ENCODE data around the gene AGO4. TPM values are rescaled to one million over a fixed set of nuclear protein-coding genes. Genes with fewer than 3 reads are reported as not detected.

Gene AGO4
- total RNA-seq, 2 donors from 2014 or later: 5.9 to 8.1 TPM

- Mint-ChIP-seq H3K36me3 (ENCODE audit: low read depth) (peaks cover 80% of the 10 kb centered on the region), H3K27ac (no peak overlapping the region), H3K4me3 (no peak overlapping the region), H3K4me1 (no peaks in the 10 kb centered on the region), H3K9me3 (no peaks in the 10 kb centered on the region), H3K27me3 (no peaks in the 10 kb centered on the region)
- no peak for ATAC-seq (replicated peaks)
Observed at GRCh38 chr1:35838693-35839245, 31.0 kb downstream of the AGO4 start.

DNA sequence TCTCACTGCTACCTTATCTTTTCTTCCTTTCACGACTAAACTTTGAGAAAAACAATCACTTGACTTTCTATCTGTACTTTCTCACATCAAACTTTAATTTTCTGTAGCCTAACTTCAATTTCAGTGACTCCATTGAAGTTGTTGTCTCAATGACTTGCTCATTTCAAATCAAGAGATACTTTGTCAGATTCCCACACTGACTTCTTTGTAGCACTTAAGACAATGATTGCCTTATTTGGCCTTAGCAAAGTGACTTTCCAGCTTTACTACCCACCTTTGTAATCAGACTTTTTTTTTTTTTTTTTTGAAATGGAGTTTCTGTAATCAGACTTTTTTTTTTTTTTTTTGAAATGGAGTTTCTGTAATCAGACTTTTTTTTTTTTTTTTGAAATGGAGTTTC is 37.0 kb downstream of the AGO4 start:
- H3K27me3 Mint-ChIP-seq: no peaks in the 10 kb centered on the region
- peaks cover 47% of the 10 kb centered on the region for H3K36me3 Mint-ChIP-seq (ENCODE audit: low read depth)
- no peaks in the 10 kb centered on the region for H3K4me1 Mint-ChIP-seq
- H3K9me3 Mint-ChIP-seq: no peaks in the 10 kb centered on the region
- no peak overlapping the region for H3K4me3 Mint-ChIP-seq
- H3K27ac Mint-ChIP-seq: no peak overlapping the region
- no peak for ATAC-seq (replicated peaks)

GRCh38 chr1:35845766-35846165 is 38.0 kb downstream of the AGO4 start:
- Mint-ChIP-seq H3K9me3 (no peaks in the 10 kb centered on the region), H3K36me3 (ENCODE audit: low read depth) (peaks cover 54% of the 10 kb centered on the region), H3K4me1 (no peaks in the 10 kb centered on the region), H3K27ac (no peak overlapping the region), H3K4me3 (no peak overlapping the region), H3K27me3 (no peaks in the 10 kb centered on the region)
- ATAC-seq (replicated peaks): no peak

GRCh38 chr1:35847935-35848565 is 40.2 kb downstream of the AGO4 start:
- H3K36me3 Mint-ChIP-seq (ENCODE audit: low read depth): peaks cover 51% of the 10 kb centered on the region
- H3K4me1 Mint-ChIP-seq: no peaks in the 10 kb centered on the region
- no peaks in the 10 kb centered on the region for H3K27me3 Mint-ChIP-seq
- H3K27ac Mint-ChIP-seq: no peak overlapping the region
- no peaks in the 10 kb centered on the region for H3K9me3 Mint-ChIP-seq
- no peak for ATAC-seq (replicated peaks)
- no peak overlapping the region for H3K4me3 Mint-ChIP-seq

DNA sequence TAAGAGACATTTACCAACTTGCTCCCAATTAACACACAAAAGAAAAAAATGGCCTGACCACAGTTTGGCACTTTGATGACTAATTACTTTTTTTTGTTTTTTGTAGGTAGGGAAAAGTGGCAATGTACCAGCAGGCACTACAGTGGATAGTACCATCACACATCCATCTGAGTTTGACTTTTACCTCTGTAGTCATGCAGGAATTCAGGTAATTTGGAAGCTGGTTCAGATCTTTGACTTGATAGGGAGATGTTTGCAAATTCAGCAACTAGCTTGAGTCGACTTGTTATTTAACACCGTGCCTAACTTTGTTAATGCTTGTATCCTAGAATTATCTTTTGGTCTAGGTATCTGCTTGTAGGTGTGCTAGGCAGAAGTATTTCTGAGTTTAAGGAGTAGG is 42.2 kb downstream of the AGO4 start:
- no peak overlapping the region for H3K27ac Mint-ChIP-seq
- peaks cover 57% of the 10 kb centered on the region for H3K36me3 Mint-ChIP-seq (ENCODE audit: low read depth)
- H3K27me3 Mint-ChIP-seq: no peaks in the 10 kb centered on the region
- H3K4me1 Mint-ChIP-seq: no peaks in the 10 kb centered on the region
- H3K4me3 Mint-ChIP-seq: no peak overlapping the region
- H3K9me3 Mint-ChIP-seq: no peaks in the 10 kb centered on the region
- ATAC-seq (replicated peaks): no peak

DNA sequence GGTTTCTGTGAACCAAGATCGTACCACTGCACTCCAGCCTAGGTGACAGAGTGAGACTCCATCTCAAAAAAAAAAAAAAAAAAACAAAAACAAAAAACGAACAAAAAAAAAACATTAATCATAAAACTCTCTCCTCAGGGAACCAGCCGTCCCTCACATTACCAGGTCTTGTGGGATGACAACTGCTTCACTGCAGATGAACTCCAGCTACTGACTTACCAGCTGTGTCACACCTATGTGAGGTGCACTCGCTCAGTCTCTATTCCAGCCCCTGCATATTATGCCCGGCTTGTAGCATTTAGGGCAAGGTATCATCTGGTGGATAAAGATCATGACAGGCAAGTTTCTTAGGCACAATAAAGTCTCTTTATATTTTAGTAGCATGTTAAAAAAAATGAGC is 42.9 kb downstream of the AGO4 start:
- Mint-ChIP-seq H3K4me1 (no peaks in the 10 kb centered on the region), H3K27me3 (no peaks in the 10 kb centered on the region), H3K36me3 (ENCODE audit: low read depth) (peaks cover 59% of the 10 kb centered on the region), H3K9me3 (no peaks in the 10 kb centered on the region), H3K27ac (no peak overlapping the region), H3K4me3 (no peak overlapping the region)
- no peak for ATAC-seq (replicated peaks)

- H3K9me3 Mint-ChIP-seq: no peaks in the 10 kb centered on the region
- ATAC-seq (replicated peaks): no peak
- H3K27me3 Mint-ChIP-seq: no peaks in the 10 kb centered on the region
- H3K4me3 Mint-ChIP-seq: no peak overlapping the region
- H3K27ac Mint-ChIP-seq: no peak overlapping the region
- peaks cover 63% of the 10 kb centered on the region for H3K36me3 Mint-ChIP-seq (ENCODE audit: low read depth)
- no peaks in the 10 kb centered on the region for H3K4me1 Mint-ChIP-seq
Observed at GRCh38 chr1:35851132-35851869, 43.5 kb downstream of the AGO4 start.

GRCh38 chr1:35852241-35852640 is 44.4 kb downstream of the AGO4 start:
- no peak for ATAC-seq (replicated peaks)
- Mint-ChIP-seq H3K36me3 (ENCODE audit: low read depth) (peaks cover 66% of the 10 kb centered on the region), H3K4me3 (no peak overlapping the region), H3K27ac (no peak overlapping the region), H3K27me3 (no peaks in the 10 kb centered on the region), H3K4me1 (no peaks in the 10 kb centered on the region), H3K9me3 (no peaks in the 10 kb centered on the region)

DNA sequence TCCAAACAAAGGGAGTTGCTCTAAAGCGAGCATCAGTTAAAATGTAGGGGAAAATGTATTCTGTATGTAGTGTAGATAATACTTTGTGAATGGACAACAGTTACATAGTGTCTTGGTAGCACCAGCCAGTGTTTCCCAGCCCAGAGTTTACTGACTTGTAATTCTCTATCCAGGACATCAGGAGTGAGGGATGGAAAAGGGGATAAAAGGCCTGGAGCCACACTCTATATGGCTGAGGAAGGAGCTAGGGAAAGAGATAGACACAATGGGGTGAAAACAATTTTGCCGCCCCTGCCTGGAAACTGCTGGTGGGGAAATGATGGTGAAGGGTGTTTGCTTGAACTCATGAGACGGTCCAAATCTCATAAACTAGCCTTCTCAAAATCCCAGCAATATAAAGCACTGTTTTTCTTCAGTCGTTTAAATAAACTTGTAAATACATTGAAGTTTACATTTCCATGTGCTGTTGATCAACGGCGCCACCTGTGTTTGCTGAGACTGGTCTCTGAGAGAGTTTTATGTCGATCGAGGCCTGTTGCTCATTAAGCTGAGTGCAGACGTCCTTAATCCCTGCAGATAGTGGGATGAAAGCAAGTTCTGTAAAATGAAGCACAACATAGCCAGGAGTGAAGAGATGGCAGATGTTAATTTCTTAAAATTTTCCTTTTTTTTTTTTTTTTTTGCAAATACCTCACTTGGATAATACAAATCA is 47.3 kb downstream of the AGO4 start:
- Mint-ChIP-seq H3K4me1 (no peaks in the 10 kb centered on the region), H3K27ac (no peak overlapping the region), H3K36me3 (ENCODE audit: low read depth) (peaks cover 62% of the 10 kb centered on the region), H3K27me3 (no peaks in the 10 kb centered on the region), H3K9me3 (no peaks in the 10 kb centered on the region), H3K4me3 (no peak overlapping the region)
- no peak for ATAC-seq (replicated peaks)

GRCh38 chr1:35856964-35857363 is 49.1 kb downstream of the AGO4 start:
- Mint-ChIP-seq H3K9me3 (no peaks in the 10 kb centered on the region), H3K4me1 (no peaks in the 10 kb centered on the region), H3K27ac (no peak overlapping the region), H3K36me3 (ENCODE audit: low read depth) (peaks cover 46% of the 10 kb centered on the region), H3K27me3 (no peaks in the 10 kb centered on the region), H3K4me3 (no peak overlapping the region)
- no peak for ATAC-seq (replicated peaks)

DNA sequence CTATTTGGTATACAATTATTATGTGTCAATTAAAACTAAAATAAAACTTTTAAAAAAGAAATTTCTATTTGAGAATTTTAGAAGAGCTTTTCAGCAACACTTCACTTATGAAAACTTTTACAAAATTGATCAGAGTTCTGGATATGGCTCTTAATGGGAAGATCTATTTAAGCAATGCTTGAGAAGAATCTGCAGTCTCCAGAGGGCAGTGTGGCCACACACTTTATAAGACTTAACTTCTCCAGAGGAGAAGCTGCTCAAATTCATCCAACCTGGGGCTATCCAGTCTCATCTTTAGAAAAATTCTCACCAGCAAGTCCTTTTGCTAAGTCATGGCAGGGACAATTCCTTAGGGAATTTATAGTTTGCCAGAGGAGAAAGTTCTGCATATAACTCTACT is 50.0 kb downstream of the AGO4 start:
- Mint-ChIP-seq H3K9me3 (no peaks in the 10 kb centered on the region), H3K4me1 (no peaks in the 10 kb centered on the region), H3K4me3 (no peak overlapping the region), H3K36me3 (ENCODE audit: low read depth) (peaks cover 37% of the 10 kb centered on the region), H3K27ac (no peak overlapping the region), H3K27me3 (no peaks in the 10 kb centered on the region)
- no peak for ATAC-seq (replicated peaks)

- Mint-ChIP-seq H3K36me3 (ENCODE audit: low read depth) (peaks cover 8% of the 10 kb centered on the region), H3K9me3 (no peaks in the 10 kb centered on the region), H3K27me3 (no peaks in the 10 kb centered on the region), H3K27ac (no peak overlapping the region), H3K4me3 (no peak overlapping the region), H3K4me1 (no peaks in the 10 kb centered on the region)
- ATAC-seq (replicated peaks): no peak
Observed at GRCh38 chr1:35860696-35861095, 52.9 kb downstream of the AGO4 start.

GRCh38 chr1:35863136-35863535 is 55.3 kb downstream of the AGO4 start:
- H3K27me3 Mint-ChIP-seq: no peaks in the 10 kb centered on the region
- no peaks in the 10 kb centered on the region for H3K9me3 Mint-ChIP-seq
- no peaks in the 10 kb centered on the region for H3K4me1 Mint-ChIP-seq
- no peak for ATAC-seq (replicated peaks)
- H3K4me3 Mint-ChIP-seq: no peak overlapping the region
- H3K27ac Mint-ChIP-seq: no peak overlapping the region
- H3K36me3 Mint-ChIP-seq (ENCODE audit: low read depth): no peaks in the 10 kb centered on the region

- Mint-ChIP-seq H3K4me3 (no peak overlapping the region), H3K27ac (no peak overlapping the region), H3K4me1 (no peaks in the 10 kb centered on the region), H3K9me3 (no peaks in the 10 kb centered on the region), H3K36me3 (ENCODE audit: low read depth) (no peaks in the 10 kb centered on the region), H3K27me3 (no peaks in the 10 kb centered on the region)
- ATAC-seq (replicated peaks): no peak
Observed at GRCh38 chr1:35863881-35864625, 56.2 kb downstream of the AGO4 start.

Measured in activated T-helper 17 cell treated with anti-CD3 and anti-CD28 coated beads, Interleukin-2, amount 50 U/mL, for 72 hours (primary cell).